Naive thymus-derived CD4-positive, alpha-beta T cell (primary cell): Measurements from ENCODE around the gene KCNA10. TPM values are rescaled to one million over a fixed set of nuclear protein-coding genes. Genes with fewer than 3 reads are reported as not detected.

Experiments
- ATAC-seq: fragments of 150-1000 bp; cut with Tn5 transposase; 2 replicates; pipeline ENCODE4 v1.10.0; 2021; ENCODE audit warnings: mild to moderate bottlenecking, moderate library complexity
- CTCF ChIA-PET: fragments of 350-600 bp; sonication (Branson Sonifier 250); formaldehyde crosslinking; loops from one replicate; lab custom pipeline; 2021; ENCODE audit warnings: antibody characterized with exemption; lab: Charles Lee
- POLR2A ChIA-PET: fragments of 350-600 bp; sonication (Branson Sonifier 250); formaldehyde crosslinking; loops from one replicate; lab custom pipeline; 2021; ENCODE audit warnings: antibody characterized with exemption, inconsistent platforms; lab: Charles Lee
- DNase-seq, 9 donors: peaks; one replicate each; pipeline versions ENCODE4 v3.0.0 to v3.0.0-alpha.2; 2020 to 2022; ENCODE audit warnings: mixed read lengths in 1 of 9
- H3K27ac ChIP-seq: one replicate; pipeline ENCODE4 v1.7.0; 2013; ENCODE audit warnings: mild to moderate bottlenecking, low read depth, low read length, moderate library complexity
- H3K27me3 ChIP-seq, 2 donors: one replicate each; pipeline ENCODE4 v1.7.0; 2013; ENCODE audit warnings: low read length in 2 of 2, mild to moderate bottlenecking in 2 of 2, moderate library complexity in 2 of 2; ENCODE audit not compliant: control insufficient read depth in 2 of 2, insufficient read depth in 2 of 2
- H3K36me3 ChIP-seq, 3 experiments: 1 replicate in 2 of 3; 2 replicates in 1 of 3; pipeline ENCODE4 v1.7.0; 2013; ENCODE audit warnings: low read length in 3 of 3, mild to moderate bottlenecking in 3 of 3, moderate library complexity in 1 of 3; ENCODE audit not compliant: insufficient read depth in 3 of 3, control insufficient read depth in 2 of 3
- H3K4me1 ChIP-seq, 2 donors: one replicate each; pipeline ENCODE4 v1.7.0; 2013; ENCODE audit warnings: low read length in 2 of 2, mild to moderate bottlenecking in 2 of 2, moderate library complexity in 1 of 2; ENCODE audit not compliant: control insufficient read depth in 2 of 2, insufficient read depth in 2 of 2
- H3K4me3 ChIP-seq: 2 replicates; pipeline ENCODE4 v1.7.0; 2013; ENCODE audit warnings: mild to moderate bottlenecking, low read length
- H3K9me3 ChIP-seq, 3 experiments: 1 replicate in 2 of 3; 2 replicates in 1 of 3; pipeline ENCODE4 v1.7.0; 2013; ENCODE audit warnings: low read length in 3 of 3; ENCODE audit not compliant: control insufficient read depth in 2 of 3
- H3K27ac Mint-ChIP-seq, 9 donors: one replicate each; pipeline ENCODE4 v1.8.0; 2020 to 2022; ENCODE audit warnings: mixed read lengths in 9 of 9, mild to moderate bottlenecking in 8 of 9, moderate library complexity in 5 of 9, inconsistent platforms in 2 of 9
- H3K27me3 Mint-ChIP-seq, 5 donors: one replicate each; pipeline ENCODE4 v1.8.0; 2021 to 2022; ENCODE audit warnings: mixed read lengths in 5 of 5, mild to moderate bottlenecking in 1 of 5
- H3K36me3 Mint-ChIP-seq, 5 donors: one replicate each; pipeline ENCODE4 v1.8.0; 2020 to 2022; ENCODE audit warnings: mixed read lengths in 5 of 5, mild to moderate bottlenecking in 3 of 5, inconsistent platforms in 1 of 5
- H3K4me1 Mint-ChIP-seq, 7 donors: one replicate each; pipeline ENCODE4 v1.8.0; 2020 to 2022; ENCODE audit warnings: mixed read lengths in 7 of 7, mild to moderate bottlenecking in 3 of 7, inconsistent platforms in 1 of 7
- H3K4me3 Mint-ChIP-seq, 10 donors: one replicate each; pipeline ENCODE4 v1.8.0; 2020 to 2022; ENCODE audit warnings: mild to moderate bottlenecking in 10 of 10, mixed read lengths in 10 of 10, moderate library complexity in 6 of 10, inconsistent platforms in 2 of 10
- H3K9me3 Mint-ChIP-seq, 11 donors: one replicate each; pipeline ENCODE4 v1.8.0; 2020 to 2022; ENCODE audit warnings: mixed read lengths in 11 of 11, mild to moderate bottlenecking in 4 of 11, inconsistent platforms in 1 of 11, moderate library complexity in 1 of 11
- intact Hi-C, 2 donors: fragments of 100-400 bp; cut with micrococcal nuclease; formaldehyde crosslinking; loops; one replicate each; pipeline ENCODE4 v1.15.1; 2023
- polyA plus RNA-seq, 2 donors: library from polyadenylated mRNA; unstranded; fragments of 300-500 nt; fragmentation: Illumina TruSeq; gene quantifications; one replicate each; pipeline ENCODE4 v1.2.3, GENCODE V29; 2021
- total RNA-seq, 6 experiments: library from RNA in 5 of 6; stranded (reverse) in 5 of 6; gene quantifications; 1 replicate in 5 of 6; 2 replicates in 1 of 6; pipeline ENCODE4 v1.2.3 and lab custom pipeline; 2021 to 2026

The KCNA10 gene
- total and polyA plus RNA-seq, 7 experiments from 2014 or later: not detected

DNA sequence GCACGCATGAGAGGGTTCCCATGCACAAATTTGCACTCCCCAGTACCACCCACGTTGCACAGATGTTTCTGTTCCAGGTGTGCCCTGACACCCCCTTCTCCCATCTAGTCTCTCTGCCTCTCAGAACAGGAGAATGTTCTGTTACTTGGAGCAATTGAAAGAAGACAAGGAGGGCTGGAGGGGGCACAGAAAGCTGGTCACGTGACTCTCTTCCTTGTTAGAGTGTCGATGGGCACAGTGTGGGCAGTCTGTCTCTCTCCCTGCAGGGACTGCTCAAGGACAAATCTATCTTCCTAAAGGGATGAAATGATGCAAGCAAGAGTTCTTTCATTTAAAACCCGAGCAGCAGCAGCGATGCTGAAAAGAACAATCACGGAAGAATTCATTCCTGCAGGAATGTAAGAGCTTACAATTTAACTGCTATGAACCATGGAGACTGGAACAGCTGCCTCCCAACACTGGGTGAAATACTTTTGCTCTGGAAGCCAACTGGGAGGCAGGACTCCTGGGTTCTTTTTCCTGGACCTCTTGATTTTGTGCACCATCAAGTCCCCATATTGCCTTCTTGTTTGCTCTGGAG is 7.3 kb upstream of the KCNA10 start:
- CTCF ChIA-PET: no interaction called here

DNA sequence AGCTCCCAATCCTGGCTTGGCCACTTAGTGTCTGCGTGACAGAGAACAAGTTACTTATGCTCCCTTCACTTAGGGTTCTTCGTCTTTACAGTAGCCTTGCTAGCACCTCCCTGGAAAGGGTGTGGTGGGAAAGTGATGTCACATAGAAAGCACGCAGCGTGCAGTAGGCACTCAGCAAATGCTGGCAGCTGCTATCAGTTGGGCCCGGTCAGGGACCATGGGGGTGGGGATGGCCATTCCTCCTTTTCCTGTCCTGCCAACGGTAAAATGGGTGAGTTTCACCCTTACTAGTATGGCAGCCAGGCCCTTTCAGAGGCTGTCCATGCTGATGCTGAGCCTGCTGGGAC is 6.2 kb upstream of the KCNA10 start:
- Mint-ChIP-seq H3K4me3 (no peak overlapping the region), H3K27me3 (peaks cover 21 to 56% (median 26%) of the 10 kb centered on the region in 5 donors), H3K36me3 (no peaks in the 10 kb centered on the region), H3K27ac (no peak overlapping the region), H3K4me1 (peaks cover 0 to 7% (median 4%) of the 10 kb centered on the region in 7 donors), H3K9me3 (no peaks in the 10 kb centered on the region)
- intact Hi-C loops: loop anchor here in 1 of 2 donors (2.0 kb wide), 1 partner anchor 468 kb away; no protein-coding TSS in a partner anchor
- ChIA-PET CTCF (interaction anchor here (0.6 to 1.5 kb wide), 2 partner anchors 256 to 323 kb away, joined by 3 read pairs; no protein-coding TSS in a partner anchor), POLR2A (interaction anchor here (0.6 kb wide), 1 partner anchor 19 kb away, joined by 3 read pairs; no protein-coding TSS in a partner anchor)
- Histone ChIP-seq H3K36me3 (no peaks in the 10 kb centered on the region), H3K4me3 (no peak overlapping the region), H3K27ac (no peak overlapping the region), H3K9me3 (no peaks in the 10 kb centered on the region), H3K27me3 (no peaks in the 10 kb centered on the region), H3K4me1 (no peaks in the 10 kb centered on the region)
- DNase-seq: no peak
- no peak for ATAC-seq

More for the DNA sequence above, 7.3 kb upstream of the KCNA10 start:
- Histone ChIP-seq H3K27ac (no peak overlapping the region), H3K27me3 (no peaks in the 10 kb centered on the region), H3K4me1 (no peaks in the 10 kb centered on the region), H3K9me3 (no peaks in the 10 kb centered on the region), H3K4me3 (no peak overlapping the region), H3K36me3 (no peaks in the 10 kb centered on the region)
- POLR2A ChIA-PET: no interaction called here
- Mint-ChIP-seq H3K27ac (no peak overlapping the region), H3K36me3 (no peaks in the 10 kb centered on the region), H3K4me1 (peaks cover 0 to 7% (median 4%) of the 10 kb centered on the region in 7 donors), H3K9me3 (no peaks in the 10 kb centered on the region), H3K27me3 (peaks cover 20 to 53% (median 24%) of the 10 kb centered on the region in 5 donors), H3K4me3 (no peak overlapping the region)
- ATAC-seq: no peak
- DNase-seq: no peak
- intact Hi-C loops: no loop called here

DNA sequence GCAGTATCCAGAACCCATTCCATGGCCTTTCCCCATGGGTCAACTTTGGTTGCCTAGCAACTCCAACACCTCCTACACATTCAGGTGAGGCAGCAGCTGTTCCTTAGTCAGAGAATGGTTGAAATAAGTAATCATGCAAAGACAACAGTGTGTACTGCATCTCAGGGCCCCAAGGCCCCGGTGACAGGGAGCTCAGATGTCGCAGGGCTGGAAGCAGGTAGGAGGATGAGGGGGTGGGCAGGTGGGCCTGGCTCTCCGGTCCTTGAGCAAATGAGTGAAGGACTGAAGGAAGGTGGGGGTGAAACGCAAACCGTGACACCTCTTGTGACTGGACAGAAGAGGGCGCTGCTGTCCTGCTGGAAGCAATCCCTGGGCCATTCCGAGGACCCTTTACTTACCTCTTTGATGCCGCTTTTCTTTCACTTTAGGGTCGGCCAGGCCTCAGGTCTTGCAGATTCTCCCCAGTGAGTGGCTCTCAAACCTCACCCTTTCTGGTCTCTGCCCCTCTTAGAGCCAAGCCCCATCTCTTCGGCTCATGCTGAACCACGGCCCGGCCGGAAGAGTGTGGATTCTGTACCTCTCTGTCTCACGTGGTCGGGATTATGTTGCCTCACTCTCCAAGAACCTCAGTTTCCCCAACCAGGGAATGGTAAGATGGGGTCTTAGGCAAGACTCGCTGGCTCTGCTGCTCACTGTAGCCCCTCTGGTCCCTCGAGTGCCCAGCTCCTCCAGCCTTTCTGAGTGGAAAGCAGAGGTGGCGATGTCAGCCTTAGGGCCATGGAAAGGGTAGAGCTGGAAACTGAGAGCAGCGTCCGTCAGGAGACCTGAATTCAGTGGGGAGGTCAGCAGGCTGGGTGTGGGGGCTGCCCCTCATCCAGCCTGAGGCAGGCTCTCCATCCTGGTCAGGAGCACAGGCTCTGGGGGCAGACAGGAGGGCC is 5.6 kb upstream of the KCNA10 start:
- H3K4me3 ChIP-seq: no peak overlapping the region
- ChIA-PET CTCF (interaction anchor here (0.6 to 1.5 kb wide), 2 partner anchors 257 to 323 kb away, joined by 3 read pairs; no protein-coding TSS in a partner anchor), POLR2A (no interaction called here)
- H3K36me3 ChIP-seq: no peaks in the 10 kb centered on the region
- H3K4me1 ChIP-seq: no peaks in the 10 kb centered on the region
- no peak overlapping the region for H3K27ac ChIP-seq
- H3K27me3 ChIP-seq: no peaks in the 10 kb centered on the region
- Mint-ChIP-seq H3K36me3 (no peaks in the 10 kb centered on the region), H3K27ac (no peak overlapping the region), H3K27me3 (peaks cover 21 to 51% (median 25%) of the 10 kb centered on the region in 5 donors), H3K4me3 (peak overlapping the region in 2 of 10 donors; percentile 15 to 39), H3K4me1 (peaks cover 0 to 7% (median 4%) of the 10 kb centered on the region in 7 donors), H3K9me3 (no peaks in the 10 kb centered on the region)
- DNase-seq: peak in 8 of 9 donors; percentile 15 to 47 (median 35)
- no peaks in the 10 kb centered on the region for H3K9me3 ChIP-seq
- ATAC-seq: peak; percentile 74
- intact Hi-C loops: loop anchor here (1.0 to 2.0 kb wide), 5 partner anchors 91 to 508 kb away; no protein-coding TSS in a partner anchor

DNA sequence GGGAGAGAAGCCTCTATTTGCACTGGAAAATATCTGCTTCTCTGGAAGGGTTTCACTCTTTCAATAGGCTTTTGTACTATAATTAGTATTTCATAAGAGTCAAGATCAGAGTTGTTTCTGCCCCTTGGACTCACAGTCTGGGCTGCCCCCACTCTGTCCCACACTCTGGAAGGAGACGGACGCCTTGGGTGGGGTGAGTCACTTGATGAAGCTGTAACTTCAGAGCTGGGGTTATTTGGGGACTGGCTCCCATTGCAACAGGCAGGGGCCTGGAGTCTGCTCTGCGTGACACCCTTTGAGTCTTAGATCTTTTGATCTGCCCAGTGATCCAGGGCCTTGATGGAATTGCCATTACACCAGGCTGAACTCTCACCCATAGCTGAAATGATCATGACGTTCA is 4.0 kb upstream of the KCNA10 start:
- H3K4me3 Mint-ChIP-seq: no peak overlapping the region
- H3K27ac Mint-ChIP-seq: no peak overlapping the region
- H3K9me3 Mint-ChIP-seq: no peaks in the 10 kb centered on the region
- H3K27ac ChIP-seq: no peak overlapping the region
- H3K27me3 ChIP-seq: no peaks in the 10 kb centered on the region
- DNase-seq (no peak), ATAC-seq (no peak)
- no peaks in the 10 kb centered on the region for H3K9me3 ChIP-seq
- H3K4me3 ChIP-seq: no peak overlapping the region
- H3K4me1 ChIP-seq: no peaks in the 10 kb centered on the region
- intact Hi-C loops: no loop called here
- H3K27me3 Mint-ChIP-seq: peaks cover 17 to 45% (median 23%) of the 10 kb centered on the region in 5 donors
- no peaks in the 10 kb centered on the region for H3K36me3 Mint-ChIP-seq
- peaks cover 0 to 7% (median 4%) of the 10 kb centered on the region in 7 donors for H3K4me1 Mint-ChIP-seq
- ChIA-PET CTCF (no interaction called here), POLR2A (no interaction called here)
- no peaks in the 10 kb centered on the region for H3K36me3 ChIP-seq

DNA sequence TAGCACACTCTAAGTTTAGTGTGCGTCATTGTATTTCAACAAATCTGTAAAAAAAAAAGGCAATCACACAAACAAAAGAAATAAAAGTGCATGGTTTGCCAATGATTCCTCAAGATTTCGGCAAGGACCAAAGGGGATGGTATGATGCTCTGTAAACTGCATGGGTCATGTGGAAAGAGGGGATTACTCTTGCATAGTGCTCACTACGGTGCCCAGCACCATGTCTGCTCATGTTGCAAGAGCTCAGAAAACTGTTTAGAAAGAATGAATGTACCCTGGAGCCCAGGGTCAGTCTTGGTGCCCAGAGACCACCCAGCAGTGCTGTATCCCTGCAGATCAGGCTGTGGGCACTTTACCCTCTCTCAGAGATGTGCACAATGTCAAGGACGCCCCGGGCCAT is 3.6 kb upstream of the KCNA10 start:
- POLR2A ChIA-PET: no interaction called here
- Mint-ChIP-seq H3K9me3 (peaks cover 0 to 1% (median 0%) of the 10 kb centered on the region in 11 donors), H3K27ac (no peak overlapping the region), H3K27me3 (peaks cover 22 to 41% (median 28%) of the 10 kb centered on the region in 5 donors), H3K4me3 (no peak overlapping the region), H3K4me1 (peaks cover 0 to 7% (median 4%) of the 10 kb centered on the region in 7 donors), H3K36me3 (peaks cover 0 to 1% (median 0%) of the 10 kb centered on the region in 5 donors)
- Histone ChIP-seq H3K36me3 (no peaks in the 10 kb centered on the region), H3K27ac (no peak overlapping the region), H3K4me1 (no peaks in the 10 kb centered on the region), H3K4me3 (no peak overlapping the region), H3K27me3 (no peaks in the 10 kb centered on the region), H3K9me3 (no peaks in the 10 kb centered on the region)
- no peak for ATAC-seq
- DNase-seq: no peak
- intact Hi-C loops: no loop called here
- CTCF ChIA-PET: no interaction called here

DNA sequence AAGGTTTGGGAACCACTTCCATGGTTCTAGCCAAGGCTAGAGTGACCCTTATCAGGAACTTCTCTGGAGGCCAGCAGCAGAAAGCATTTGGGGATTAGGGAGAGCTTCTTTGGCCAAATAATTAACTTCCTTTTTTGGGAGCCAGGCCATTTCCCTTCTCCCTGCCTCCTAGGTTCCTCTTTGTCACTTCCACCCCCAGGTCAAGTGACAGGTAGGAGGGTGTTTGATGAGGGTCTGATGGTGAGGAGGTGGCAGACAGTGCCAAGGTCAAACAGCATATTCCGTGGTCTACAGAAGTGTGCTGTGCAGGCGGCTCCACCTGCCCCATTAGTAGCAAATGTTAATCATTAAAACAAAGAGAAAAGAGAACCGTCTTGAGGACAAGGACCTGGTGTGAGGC is 1.9 kb upstream of the KCNA10 start:
- no peak overlapping the region for H3K27ac Mint-ChIP-seq
- peaks cover 0 to 3% (median 0%) of the 10 kb centered on the region in 11 donors for H3K9me3 Mint-ChIP-seq
- Histone ChIP-seq H3K36me3 (no peaks in the 10 kb centered on the region), H3K27me3 (no peaks in the 10 kb centered on the region), H3K4me1 (no peaks in the 10 kb centered on the region), H3K27ac (no peak overlapping the region), H3K4me3 (no peak overlapping the region), H3K9me3 (no peaks in the 10 kb centered on the region)
- peaks cover 0 to 7% (median 4%) of the 10 kb centered on the region in 7 donors for H3K4me1 Mint-ChIP-seq
- no peak overlapping the region for H3K4me3 Mint-ChIP-seq
- intact Hi-C loops: no loop called here
- H3K27me3 Mint-ChIP-seq: peaks cover 24 to 32% (median 28%) of the 10 kb centered on the region in 5 donors
- ATAC-seq (no peak), DNase-seq (no peak)
- ChIA-PET POLR2A (no interaction called here), CTCF (interaction anchor here (1.1 kb wide), 1 partner anchor 99 kb away, joined by 3 read pairs; no protein-coding TSS in a partner anchor)
- peaks cover 0 to 7% (median 0%) of the 10 kb centered on the region in 5 donors for H3K36me3 Mint-ChIP-seq
